ENCODE results near the gene SUPT3H. TPM values are rescaled to one million over a fixed set of nuclear protein-coding genes. Genes with fewer than 3 reads are reported as not detected.
"Not testable (repeated sequence)": the region's sequence is repeated elsewhere in the genome, so short reads cannot be mapped to it uniquely, and the experiment has no call there.

Gene SUPT3H
- total and polyA plus RNA-seq, 2 donors = 5.5 to 11.9 TPM

DNA sequence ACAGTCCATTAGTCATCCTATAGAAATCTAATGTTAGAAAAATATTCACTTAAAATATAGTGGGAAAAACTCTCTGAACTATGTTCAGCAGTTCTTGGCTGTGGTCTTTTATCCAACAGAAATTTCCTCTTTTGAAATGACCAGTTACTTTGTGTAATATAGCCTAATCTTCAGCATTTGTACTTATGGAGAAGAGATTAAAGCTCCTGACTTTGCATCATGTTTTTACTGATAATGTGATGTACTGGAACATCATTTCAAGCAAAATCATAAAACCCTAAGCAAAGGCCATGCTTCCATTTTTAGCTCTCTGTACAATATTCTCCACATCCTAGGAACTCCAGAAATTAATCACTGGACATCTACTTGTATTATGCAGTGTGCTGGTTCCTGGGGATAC, 480.4 kb downstream of the SUPT3H start:
- no peak for DNase-seq (ENCODE audit: low read depth in 6 of 9, low spot score in 9 of 9)
- Histone ChIP-seq H3K27me3 (ENCODE audit: control insufficient read depth in 2 of 2, insufficient read depth in 1 of 2, low read length in 1 of 2) (no peaks in the 10 kb centered on the region), H3K9me3 (ENCODE audit: control insufficient read depth in 2 of 2, insufficient read depth in 1 of 2, low read length in 1 of 2) (peaks cover 0 to 14% of the 10 kb centered on the region in 2 donors)

DNA sequence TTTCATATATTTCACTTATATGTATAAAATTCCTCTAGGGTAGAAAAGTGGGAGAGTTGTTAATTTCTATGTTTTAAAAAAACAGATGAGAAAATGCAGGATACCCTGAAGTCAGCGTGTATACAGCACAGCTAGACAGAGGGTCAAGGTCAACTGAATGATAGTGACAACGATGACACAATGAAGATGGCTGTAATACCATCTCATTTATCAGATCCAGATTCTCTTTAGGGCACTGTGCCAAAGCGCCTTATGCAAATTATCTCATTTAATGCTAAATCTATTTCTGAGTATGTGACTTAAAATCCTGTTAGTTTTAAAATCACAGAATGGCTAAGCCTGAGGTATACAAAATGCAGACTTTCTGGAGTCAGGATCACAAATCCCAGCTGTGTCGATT, 481.0 kb downstream of the SUPT3H start:
- DNase-seq (ENCODE audit: low read depth in 6 of 9, low spot score in 9 of 9) = no peak
- Histone ChIP-seq H3K27ac (ENCODE audit: low read depth in 1 of 2, low read length in 1 of 2) (no peak overlapping the region), H3K4me1 (ENCODE audit: control insufficient read depth in 2 of 2, insufficient read depth in 2 of 2, low read length in 2 of 2) (no peaks in the 10 kb centered on the region), H3K36me3 (ENCODE audit: control insufficient read depth in 2 of 2, insufficient read depth in 2 of 2, low read length in 1 of 2) (no peaks in the 10 kb centered on the region), H3K4me3 (ENCODE audit: low read length in 2 of 2) (no peak overlapping the region), H3K27me3 (ENCODE audit: control insufficient read depth in 2 of 2, insufficient read depth in 1 of 2, low read length in 1 of 2) (no peaks in the 10 kb centered on the region), H3K9me3 (ENCODE audit: control insufficient read depth in 2 of 2, insufficient read depth in 1 of 2, low read length in 1 of 2) (peaks cover 0 to 14% of the 10 kb centered on the region in 2 donors)
- WGBS = 96% methylated on average over 4 of the region's 4 CpGs

More for the DNA sequence above, 480.4 kb downstream of the SUPT3H start:
- H3K27ac ChIP-seq (ENCODE audit: low read depth in 1 of 2, low read length in 1 of 2) = no peak overlapping the region
- no peaks in the 10 kb centered on the region for H3K36me3 ChIP-seq (ENCODE audit: control insufficient read depth in 2 of 2, insufficient read depth in 2 of 2, low read length in 1 of 2)
- no peak overlapping the region for H3K4me3 ChIP-seq (ENCODE audit: low read length in 2 of 2)
- H3K4me1 ChIP-seq (ENCODE audit: control insufficient read depth in 2 of 2, insufficient read depth in 2 of 2, low read length in 2 of 2) = no peaks in the 10 kb centered on the region

DNA sequence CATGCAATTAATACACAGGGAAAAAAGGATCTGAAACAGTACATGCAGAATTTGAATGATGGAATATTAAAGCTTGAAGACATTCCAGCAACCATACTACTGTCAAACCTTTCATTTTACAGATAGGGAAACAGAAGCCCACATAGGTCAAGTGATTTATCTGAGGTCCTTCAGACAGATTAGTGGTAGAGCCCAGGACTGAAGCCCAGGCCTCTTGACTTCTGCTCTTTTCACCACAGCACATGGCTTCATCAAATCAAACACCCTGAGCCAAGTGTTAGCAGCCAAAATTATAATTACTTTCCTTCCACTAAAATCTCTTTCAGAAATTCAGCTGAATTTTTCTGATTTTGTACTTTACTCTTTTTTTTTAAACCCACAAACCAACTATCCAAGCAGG, 485.2 kb downstream of the SUPT3H start:
- Histone ChIP-seq H3K9me3 (ENCODE audit: control insufficient read depth in 2 of 2, insufficient read depth in 1 of 2, low read length in 1 of 2) (no peaks in the 10 kb centered on the region), H3K36me3 (ENCODE audit: control insufficient read depth in 2 of 2, insufficient read depth in 2 of 2, low read length in 1 of 2) (no peaks in the 10 kb centered on the region)
- DNase-seq (ENCODE audit: low read depth in 6 of 9, low spot score in 9 of 9) = no peak

DNA sequence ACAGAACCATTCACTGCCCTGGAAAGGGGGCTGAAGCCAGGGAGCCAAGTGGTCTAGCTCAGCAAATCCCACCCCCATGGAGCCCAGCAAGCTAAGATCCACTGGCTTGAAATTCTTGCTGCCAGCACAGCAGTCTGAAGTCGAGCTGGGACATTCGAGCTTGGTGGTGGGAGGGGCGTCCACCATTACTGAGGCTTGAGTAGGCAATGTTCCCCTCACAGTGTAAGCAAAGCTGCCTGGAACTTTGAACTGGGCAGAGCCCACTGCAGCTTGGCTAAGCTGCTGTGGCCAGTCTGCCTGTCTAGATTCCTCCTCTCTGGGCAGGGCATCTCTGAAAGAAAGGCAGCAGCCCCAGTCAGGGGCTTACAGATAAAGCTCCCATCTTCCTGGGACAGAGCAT, 498.7 kb downstream of the SUPT3H start:
- H3K27me3 ChIP-seq (ENCODE audit: control insufficient read depth in 2 of 2, insufficient read depth in 1 of 2, low read length in 1 of 2); H3K27ac ChIP-seq (ENCODE audit: low read depth in 1 of 2, low read length in 1 of 2); H3K4me3 ChIP-seq (ENCODE audit: low read length in 2 of 2); H3K9me3 ChIP-seq (ENCODE audit: control insufficient read depth in 2 of 2, insufficient read depth in 1 of 2, low read length in 1 of 2); H3K36me3 ChIP-seq (ENCODE audit: control insufficient read depth in 2 of 2, insufficient read depth in 2 of 2, low read length in 1 of 2); H3K4me1 ChIP-seq (ENCODE audit: control insufficient read depth in 2 of 2, insufficient read depth in 2 of 2, low read length in 2 of 2); DNase-seq (ENCODE audit: low read depth in 6 of 9, low spot score in 9 of 9): not testable (repeated sequence)
- WGBS = 93% methylated on average over 3 of the region's 3 CpGs

More for the DNA sequence above, 485.2 kb downstream of the SUPT3H start:
- H3K4me3 ChIP-seq (ENCODE audit: low read length in 2 of 2) = no peak overlapping the region
- H3K27me3 ChIP-seq (ENCODE audit: control insufficient read depth in 2 of 2, insufficient read depth in 1 of 2, low read length in 1 of 2) = no peaks in the 10 kb centered on the region
- H3K4me1 ChIP-seq (ENCODE audit: control insufficient read depth in 2 of 2, insufficient read depth in 2 of 2, low read length in 2 of 2) = no peaks in the 10 kb centered on the region
- H3K27ac ChIP-seq (ENCODE audit: low read depth in 1 of 2, low read length in 1 of 2) = no peak overlapping the region

DNA sequence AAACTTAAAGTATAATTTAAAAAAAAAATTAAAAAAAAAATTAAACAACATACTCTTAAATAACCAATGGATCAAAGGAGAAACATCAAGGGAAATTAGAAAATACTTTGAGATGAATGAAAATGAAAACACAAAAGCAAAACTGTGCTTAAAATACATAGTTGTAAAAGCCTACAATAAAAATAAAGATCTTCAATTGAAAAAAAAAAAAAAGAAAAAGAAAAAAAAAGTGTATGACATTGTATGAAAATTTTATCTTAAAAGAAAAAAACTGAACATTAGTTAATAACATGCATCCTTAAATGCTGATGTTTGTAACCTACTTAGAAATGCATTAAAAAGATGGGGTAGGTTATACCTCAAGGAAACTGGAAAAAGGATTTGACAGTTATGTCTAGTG, 501.1 kb downstream of the SUPT3H start:
- not testable (repeated sequence) for DNase-seq (ENCODE audit: low read depth in 6 of 9, low spot score in 9 of 9); H3K27ac ChIP-seq (ENCODE audit: low read depth in 1 of 2, low read length in 1 of 2); H3K4me3 ChIP-seq (ENCODE audit: low read length in 2 of 2); H3K36me3 ChIP-seq (ENCODE audit: control insufficient read depth in 2 of 2, insufficient read depth in 2 of 2, low read length in 1 of 2); H3K27me3 ChIP-seq (ENCODE audit: control insufficient read depth in 2 of 2, insufficient read depth in 1 of 2, low read length in 1 of 2); H3K4me1 ChIP-seq (ENCODE audit: control insufficient read depth in 2 of 2, insufficient read depth in 2 of 2, low read length in 2 of 2); H3K9me3 ChIP-seq (ENCODE audit: control insufficient read depth in 2 of 2, insufficient read depth in 1 of 2, low read length in 1 of 2)

DNA sequence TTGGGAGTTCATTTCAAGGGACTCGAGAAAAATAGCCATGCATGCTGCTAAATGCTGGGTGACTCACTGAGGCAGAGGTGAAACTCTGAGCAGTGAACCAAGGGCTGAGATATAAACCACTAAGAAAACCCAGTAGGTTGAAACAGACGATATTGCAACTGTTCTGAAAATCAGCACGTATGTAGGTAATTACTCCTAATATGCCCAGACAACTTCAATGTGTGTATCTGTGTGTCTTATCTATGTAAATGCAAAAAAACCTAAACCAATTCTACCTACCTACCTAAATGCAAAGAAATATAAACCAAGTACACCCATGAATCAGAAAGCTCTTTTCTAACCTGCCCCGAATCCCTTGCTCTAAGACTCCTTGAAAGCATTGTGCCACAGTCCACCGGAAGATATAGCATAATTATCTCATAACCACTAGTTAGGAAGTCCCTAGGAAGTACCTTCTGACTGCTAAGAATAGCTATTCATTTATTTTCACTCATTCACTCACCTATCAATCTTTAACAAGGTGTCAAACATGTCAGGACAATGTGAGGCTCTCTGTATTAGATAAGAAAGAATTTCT, 508.3 kb downstream of the SUPT3H start:
- Histone ChIP-seq H3K36me3 (ENCODE audit: control insufficient read depth in 2 of 2, insufficient read depth in 2 of 2, low read length in 1 of 2) (no peaks in the 10 kb centered on the region), H3K4me3 (ENCODE audit: low read length in 2 of 2) (no peak overlapping the region)
- 95% methylated on average over 5 of the region's 5 CpGs for WGBS

DNA sequence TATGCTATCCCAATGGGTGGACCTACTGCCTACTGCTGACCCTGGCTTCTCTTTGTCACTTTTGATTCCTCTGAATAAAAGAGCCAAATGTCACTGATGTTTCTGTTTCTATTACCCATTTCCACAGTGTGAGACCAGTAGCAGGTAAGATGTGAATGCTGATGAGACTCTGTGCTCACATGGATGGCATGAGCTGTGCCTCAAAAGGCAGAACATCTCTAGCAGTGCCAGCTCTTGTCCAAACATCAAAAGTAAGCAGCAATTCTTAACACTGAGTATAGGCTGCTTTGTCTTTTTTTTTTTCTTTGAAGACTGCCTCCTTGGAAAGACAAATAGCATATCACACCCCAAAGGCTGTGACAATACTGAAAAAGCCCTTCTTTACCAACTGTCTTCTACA, 508.8 kb downstream of the SUPT3H start:
- Histone ChIP-seq H3K36me3 (ENCODE audit: control insufficient read depth in 2 of 2, insufficient read depth in 2 of 2, low read length in 1 of 2) (no peaks in the 10 kb centered on the region), H3K9me3 (ENCODE audit: control insufficient read depth in 2 of 2, insufficient read depth in 1 of 2, low read length in 1 of 2) (no peaks in the 10 kb centered on the region), H3K4me1 (ENCODE audit: control insufficient read depth in 2 of 2, insufficient read depth in 2 of 2, low read length in 2 of 2) (no peaks in the 10 kb centered on the region), H3K27me3 (ENCODE audit: control insufficient read depth in 2 of 2, insufficient read depth in 1 of 2, low read length in 1 of 2) (no peaks in the 10 kb centered on the region), H3K27ac (ENCODE audit: low read depth in 1 of 2, low read length in 1 of 2) (no peak overlapping the region), H3K4me3 (ENCODE audit: low read length in 2 of 2) (no peak overlapping the region)
- no peak for DNase-seq (ENCODE audit: low read depth in 6 of 9, low spot score in 9 of 9)

More for the DNA sequence above, 508.3 kb downstream of the SUPT3H start:
- no peaks in the 10 kb centered on the region for H3K9me3 ChIP-seq (ENCODE audit: control insufficient read depth in 2 of 2, insufficient read depth in 1 of 2, low read length in 1 of 2)
- no peak for DNase-seq (ENCODE audit: low read depth in 6 of 9, low spot score in 9 of 9)
- H3K27me3 ChIP-seq (ENCODE audit: control insufficient read depth in 2 of 2, insufficient read depth in 1 of 2, low read length in 1 of 2) = no peaks in the 10 kb centered on the region
- no peaks in the 10 kb centered on the region for H3K4me1 ChIP-seq (ENCODE audit: control insufficient read depth in 2 of 2, insufficient read depth in 2 of 2, low read length in 2 of 2)
- no peak overlapping the region for H3K27ac ChIP-seq (ENCODE audit: low read depth in 1 of 2, low read length in 1 of 2)

DNA sequence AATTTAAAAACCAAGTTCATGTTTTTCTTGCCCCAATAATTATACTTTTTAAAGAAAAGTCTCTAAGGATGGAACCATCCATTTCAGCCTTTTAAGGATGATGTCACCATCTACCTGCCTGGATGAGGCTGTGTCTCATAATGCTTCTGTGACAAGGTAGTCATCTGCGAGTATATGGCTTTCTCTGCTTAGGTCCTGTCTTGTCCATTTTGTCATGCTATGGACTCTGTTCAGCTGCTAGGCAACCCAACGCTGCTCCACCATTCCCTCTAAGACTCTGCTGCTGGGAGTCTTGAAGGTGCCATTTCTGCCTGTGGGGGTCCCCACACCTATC, 509.4 kb downstream of the SUPT3H start:
- no peak for DNase-seq (ENCODE audit: low read depth in 6 of 9, low spot score in 9 of 9)
- Histone ChIP-seq H3K9me3 (ENCODE audit: control insufficient read depth in 2 of 2, insufficient read depth in 1 of 2, low read length in 1 of 2) (no peaks in the 10 kb centered on the region), H3K27ac (ENCODE audit: low read depth in 1 of 2, low read length in 1 of 2) (no peak overlapping the region), H3K36me3 (ENCODE audit: control insufficient read depth in 2 of 2, insufficient read depth in 2 of 2, low read length in 1 of 2) (no peaks in the 10 kb centered on the region), H3K4me1 (ENCODE audit: control insufficient read depth in 2 of 2, insufficient read depth in 2 of 2, low read length in 2 of 2) (no peaks in the 10 kb centered on the region), H3K27me3 (ENCODE audit: control insufficient read depth in 2 of 2, insufficient read depth in 1 of 2, low read length in 1 of 2) (no peaks in the 10 kb centered on the region), H3K4me3 (ENCODE audit: low read length in 2 of 2) (no peak overlapping the region)
- WGBS = 97% methylated on average over 2 of the region's 2 CpGs

DNA sequence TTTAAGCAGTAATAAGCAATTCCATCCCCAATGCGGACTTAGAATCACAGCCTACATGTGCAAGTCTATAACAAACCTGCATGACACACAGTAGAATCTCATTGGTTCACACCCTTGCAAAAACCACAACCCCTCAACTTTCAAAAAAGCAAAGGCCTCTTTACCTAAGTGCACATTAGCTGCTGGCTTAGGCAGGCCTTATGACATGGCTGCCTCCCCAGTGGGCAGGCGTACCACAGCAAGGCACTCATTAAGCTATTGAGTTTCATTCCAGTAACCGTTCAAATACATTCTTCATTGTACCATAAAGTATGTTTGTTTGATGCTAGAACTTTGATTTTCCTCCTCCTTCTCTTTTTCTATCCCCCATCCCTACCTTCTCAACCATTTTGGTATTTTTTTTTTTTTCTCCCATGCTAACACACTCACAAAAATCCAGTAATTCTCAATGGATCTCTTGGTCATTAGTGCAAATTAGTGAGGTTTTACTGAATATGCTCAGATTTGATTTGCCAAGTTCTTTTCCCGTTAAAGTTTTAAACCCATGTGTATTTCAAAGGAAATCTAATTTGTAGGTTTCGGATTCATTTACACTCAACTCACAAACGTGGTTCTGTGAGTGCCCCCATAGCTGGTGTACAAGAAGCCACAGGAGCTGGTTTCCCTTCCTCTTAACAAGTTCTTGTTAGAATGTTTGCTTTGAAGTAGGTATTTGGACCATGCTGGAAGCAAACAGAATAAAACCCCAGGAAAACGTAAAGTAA, 510.0 kb downstream of the SUPT3H start:
- no peaks in the 10 kb centered on the region for H3K36me3 ChIP-seq (ENCODE audit: control insufficient read depth in 2 of 2, insufficient read depth in 2 of 2, low read length in 1 of 2)
- no peak for DNase-seq (ENCODE audit: low read depth in 6 of 9, low spot score in 9 of 9)
- H3K27me3 ChIP-seq (ENCODE audit: control insufficient read depth in 2 of 2, insufficient read depth in 1 of 2, low read length in 1 of 2) = no peaks in the 10 kb centered on the region
- H3K9me3 ChIP-seq (ENCODE audit: control insufficient read depth in 2 of 2, insufficient read depth in 1 of 2, low read length in 1 of 2) = no peaks in the 10 kb centered on the region
- no peak overlapping the region for H3K27ac ChIP-seq (ENCODE audit: low read depth in 1 of 2, low read length in 1 of 2)
- WGBS = 92% methylated on average over 7 of the region's 7 CpGs
- no peaks in the 10 kb centered on the region for H3K4me1 ChIP-seq (ENCODE audit: control insufficient read depth in 2 of 2, insufficient read depth in 2 of 2, low read length in 2 of 2)
- no peak overlapping the region for H3K4me3 ChIP-seq (ENCODE audit: low read length in 2 of 2)
